Fibroblast of skin of left quadriceps (primary cell): ENCODE data around the gene INPP5E.

Source experiments
- DNase-seq, 2 experiments: peaks; one replicate each; pipeline ENCODE4 v3.0.0-alpha.2; 2013; ENCODE audit warnings: low read depth in 2 of 2

INPP5E gene

DNA sequence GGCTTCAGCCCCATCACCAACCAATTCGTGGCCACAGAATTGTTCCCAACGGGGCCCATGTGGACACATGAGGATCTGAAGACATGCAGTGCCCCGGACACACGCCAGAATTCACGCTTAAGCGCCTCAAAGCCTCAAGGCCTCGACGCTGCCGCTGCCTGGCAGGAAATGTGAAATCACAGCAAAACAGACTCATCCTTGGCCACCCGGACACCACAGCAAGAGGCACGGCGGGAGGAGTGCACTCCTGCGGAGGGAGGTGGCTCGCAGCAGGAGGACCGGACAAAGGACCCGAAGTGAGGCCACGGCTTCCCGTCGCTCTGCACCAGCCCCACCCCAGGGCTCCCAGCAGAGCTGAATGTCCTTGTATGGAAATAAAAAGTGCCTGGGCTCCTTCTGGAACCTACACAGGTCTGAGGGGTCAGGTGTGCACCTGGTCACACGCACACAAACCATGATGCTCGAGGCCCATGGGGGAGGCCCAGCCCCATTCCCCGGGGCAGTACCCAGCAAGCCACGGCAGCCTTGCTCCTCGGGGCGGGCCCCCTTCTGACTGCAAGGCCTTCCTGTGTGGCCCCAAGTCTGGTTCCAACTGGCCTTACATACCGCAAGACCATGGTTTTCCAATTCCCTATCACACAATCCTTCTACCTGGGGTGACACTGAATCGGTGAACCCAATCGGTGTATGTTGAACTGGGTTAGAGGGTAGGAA, 33.2 kb upstream of the INPP5E start:
- DNase-seq = no peak

DNA sequence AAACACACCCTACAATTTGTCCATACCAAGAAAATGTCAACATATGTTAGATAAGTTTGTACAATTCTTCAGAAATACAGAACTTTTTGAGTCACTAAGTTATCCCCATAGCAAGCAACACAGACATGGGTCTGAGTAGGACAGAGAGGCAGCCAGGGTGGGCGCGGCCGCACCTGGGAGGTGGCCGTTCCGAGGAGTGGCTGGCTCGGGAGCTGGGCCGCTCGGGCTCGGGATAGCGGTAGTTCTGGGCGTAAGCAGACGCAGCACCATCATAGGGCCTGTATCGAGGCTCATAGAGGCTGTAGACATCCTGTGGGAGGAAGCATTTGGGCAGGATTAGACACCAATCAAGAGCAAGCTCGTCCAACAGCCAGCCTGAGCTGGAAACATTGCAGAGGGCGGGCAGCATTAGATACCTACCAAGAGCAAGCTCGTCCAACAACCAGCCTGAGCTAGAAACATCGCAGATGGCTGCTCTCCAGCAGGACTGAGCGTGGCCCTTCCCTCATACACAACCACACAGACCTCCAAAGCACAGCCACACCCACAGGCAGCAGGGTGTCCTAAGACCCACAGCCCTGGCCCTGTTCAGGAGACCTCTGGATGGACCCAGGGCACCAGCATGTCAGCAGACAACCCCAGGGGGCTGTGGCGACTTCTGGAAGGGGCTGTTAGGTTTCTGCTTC, 32.3 kb upstream of the INPP5E start:
- DNase-seq = no peak

DNA sequence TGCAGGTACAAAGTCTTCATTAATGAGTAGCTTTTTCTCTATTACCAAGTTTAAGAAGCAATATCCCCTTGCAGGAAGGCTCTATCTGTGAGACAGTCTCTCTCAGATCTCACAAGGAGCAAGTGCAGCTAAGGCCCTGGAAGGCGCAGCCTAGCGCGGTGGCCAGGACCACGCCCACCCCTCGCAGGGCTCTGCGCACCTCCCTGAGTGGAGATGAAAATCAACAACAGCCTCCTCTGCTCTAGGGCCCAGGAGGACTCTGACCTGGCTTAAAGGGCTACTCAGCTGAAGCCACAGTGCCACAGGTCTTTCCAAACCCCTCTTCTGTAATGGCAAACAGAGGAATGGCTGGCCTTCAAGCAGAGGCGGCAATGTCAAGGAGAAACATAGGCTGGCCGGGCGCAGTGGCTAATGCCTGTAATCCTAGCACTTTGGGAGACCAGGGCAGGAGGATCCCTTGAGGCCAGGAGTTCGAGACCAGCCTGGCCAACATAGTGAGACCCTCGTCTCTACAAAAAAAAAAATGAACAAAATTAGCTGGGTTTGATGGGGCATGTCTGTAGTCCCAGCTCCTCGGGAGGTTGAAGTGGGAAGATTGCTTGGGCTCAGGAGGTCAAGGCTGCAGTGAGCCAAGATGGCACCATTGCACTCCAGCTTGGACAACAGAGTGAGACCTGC, 31.3 kb upstream of the INPP5E start:
- no peak for DNase-seq

GRCh38 chr9:136470356-136470755, 30.7 kb upstream of the INPP5E start:
- no peak for DNase-seq

GRCh38 chr9:136467766-136468165, 28.1 kb upstream of the INPP5E start:
- DNase-seq = no peak

- DNase-seq = no peak
These were observed 26.5 kb upstream of the INPP5E start for GRCh38 chr9:136466155-136466541.

DNA sequence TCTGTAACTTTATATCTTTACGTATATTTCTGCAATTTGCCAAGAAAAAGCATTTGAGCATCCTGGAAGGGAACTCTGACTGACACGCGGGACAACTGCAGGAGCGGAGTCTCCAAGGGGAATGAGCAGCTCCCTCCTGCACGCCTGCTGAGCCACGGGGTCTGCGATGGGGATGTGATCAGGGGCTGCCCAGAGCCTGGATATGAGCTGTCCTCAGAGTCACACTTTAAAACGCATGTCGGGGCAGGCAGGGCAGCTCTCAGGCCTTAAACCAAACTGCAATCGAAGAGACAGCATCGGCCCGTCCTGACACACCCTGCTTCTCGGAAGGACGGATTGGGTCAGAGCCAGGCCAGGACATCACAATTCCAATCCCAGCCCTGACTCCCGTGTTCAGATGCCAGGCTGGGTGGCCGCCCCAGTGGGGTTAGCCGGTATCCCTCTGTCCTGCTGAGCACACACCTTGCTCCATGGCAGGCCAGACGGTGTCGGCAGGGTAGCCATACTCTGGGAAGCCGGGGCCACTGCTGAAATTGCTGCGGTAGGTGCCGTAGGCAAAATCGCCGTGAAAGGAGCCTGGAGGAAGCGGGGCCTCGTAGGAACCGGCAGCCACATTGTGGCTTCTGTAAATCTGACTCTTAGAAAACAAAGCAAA, 26.0 kb upstream of the INPP5E start:
- DNase-seq = no peak

DNA sequence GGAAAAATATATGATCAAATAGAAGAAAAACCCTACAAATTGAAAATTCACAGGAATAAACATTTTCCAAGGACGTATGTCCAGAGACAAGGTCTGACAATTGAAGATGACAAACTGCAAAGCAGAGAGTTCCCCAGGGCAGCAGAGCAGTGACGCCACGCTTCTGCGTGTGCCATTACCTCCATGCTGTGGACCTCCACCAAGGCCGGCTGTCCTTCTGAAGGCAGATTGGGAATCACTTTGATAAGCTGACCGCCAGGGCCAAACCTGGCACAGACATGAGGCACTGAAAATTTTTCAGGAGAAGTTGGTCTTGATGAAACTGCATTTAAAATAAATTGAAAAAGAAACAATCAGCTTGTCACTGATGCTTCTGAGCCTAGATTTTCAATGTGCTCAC, 24.6 kb upstream of the INPP5E start:
- DNase-seq = no peak

DNA sequence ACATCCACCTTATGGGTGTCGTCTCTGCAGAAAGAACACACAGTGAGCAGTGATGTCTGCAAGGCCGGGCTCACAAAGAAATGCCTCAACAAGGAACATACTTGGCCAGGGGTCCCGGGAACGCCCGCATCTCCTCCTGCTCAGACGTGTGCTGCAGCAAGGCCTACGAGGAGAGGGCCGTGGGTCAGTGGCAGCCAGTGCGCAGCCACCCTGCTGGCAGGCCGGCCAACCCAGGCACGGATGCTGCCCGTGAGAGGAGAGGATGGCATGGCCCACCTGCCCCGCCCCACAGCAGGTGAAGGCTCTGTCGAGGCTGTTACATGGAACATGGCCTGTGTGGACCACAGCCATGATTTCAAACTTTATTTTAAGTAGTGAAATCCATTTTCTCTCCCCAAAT, 23.9 kb upstream of the INPP5E start:
- DNase-seq = no peak

DNA sequence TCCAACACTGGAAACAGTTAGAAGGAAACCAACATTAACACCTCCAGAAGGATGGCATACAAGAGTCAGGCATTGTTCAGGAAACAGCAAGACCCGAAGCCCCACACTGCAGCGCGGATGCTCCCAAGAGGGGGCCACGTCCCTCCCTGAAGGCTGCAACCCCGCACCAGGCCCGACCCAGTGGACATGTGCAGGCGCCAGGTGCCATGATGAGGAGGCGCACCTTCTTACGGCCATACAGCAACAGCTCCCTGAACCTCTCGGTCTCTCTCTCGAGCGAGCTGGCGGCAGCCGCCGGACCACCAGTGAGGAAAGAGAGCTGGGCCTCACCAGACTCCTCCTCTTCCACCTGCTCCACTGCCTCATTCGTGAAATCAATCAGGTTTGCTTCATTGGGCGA, 23.0 kb upstream of the INPP5E start:
- DNase-seq = no peak

- DNase-seq = no peak
These were observed 21.2 kb upstream of the INPP5E start for GRCh38 chr9:136460772-136461325.

DNA sequence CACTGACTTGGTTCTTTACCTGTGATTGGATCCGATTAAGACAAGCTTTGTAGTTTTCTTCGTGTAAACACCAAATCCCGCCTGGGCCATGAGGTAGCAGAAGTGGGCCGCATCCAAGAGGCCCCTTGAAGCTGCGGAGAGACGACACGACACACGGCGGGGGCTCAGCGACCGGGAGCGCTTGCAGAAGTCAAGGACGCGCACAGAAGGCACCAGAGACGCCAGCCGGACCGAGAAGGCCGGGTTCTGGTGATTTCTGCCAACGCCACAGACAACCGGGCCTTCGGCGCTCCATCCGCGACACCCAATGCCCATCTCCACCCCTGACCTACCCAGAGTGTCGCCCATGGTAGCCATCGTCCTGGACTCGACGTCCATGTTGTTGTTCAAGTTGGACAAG, 19.8 kb upstream of the INPP5E start:
- no peak for DNase-seq

DNA sequence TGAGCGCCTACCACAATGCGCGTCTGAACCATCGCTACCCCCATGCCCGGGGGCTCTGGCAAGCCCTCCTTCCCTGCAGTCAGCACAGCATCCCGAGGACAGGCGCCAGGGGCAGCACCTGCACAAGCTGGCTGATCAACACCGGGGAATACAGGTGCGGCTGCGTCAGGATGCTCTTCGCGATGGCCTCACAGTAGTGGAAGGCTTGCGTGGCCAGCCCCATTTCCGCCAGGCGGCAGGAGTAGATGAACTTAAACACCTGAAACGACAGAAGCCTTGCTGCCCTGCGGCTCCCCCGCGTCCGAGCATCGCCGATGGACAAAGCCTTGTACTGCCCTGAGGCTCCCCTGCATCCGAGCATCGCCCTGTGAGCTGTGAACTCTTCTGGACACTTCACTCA, 17.7 kb upstream of the INPP5E start:
- DNase-seq = no peak

DNA sequence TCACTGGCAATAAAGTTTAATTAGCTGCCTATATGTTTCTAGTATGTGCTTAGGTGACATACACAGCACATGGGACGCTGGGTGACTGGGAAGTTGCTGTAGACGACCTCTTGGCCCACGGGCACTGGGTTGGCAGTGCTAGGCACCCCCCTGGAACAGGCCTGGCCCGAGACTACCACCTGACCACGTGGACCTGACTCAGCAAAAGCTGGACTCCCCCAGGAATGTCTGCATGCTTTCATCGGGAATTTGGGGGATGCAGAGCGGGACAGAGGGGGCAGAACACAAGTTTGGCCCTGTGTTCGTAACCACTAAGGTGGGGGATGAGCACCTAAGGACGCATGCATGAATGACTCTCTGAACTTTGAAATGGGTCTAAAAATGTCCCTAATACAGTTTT, 16.6 kb upstream of the INPP5E start:
- no peak for DNase-seq

DNA sequence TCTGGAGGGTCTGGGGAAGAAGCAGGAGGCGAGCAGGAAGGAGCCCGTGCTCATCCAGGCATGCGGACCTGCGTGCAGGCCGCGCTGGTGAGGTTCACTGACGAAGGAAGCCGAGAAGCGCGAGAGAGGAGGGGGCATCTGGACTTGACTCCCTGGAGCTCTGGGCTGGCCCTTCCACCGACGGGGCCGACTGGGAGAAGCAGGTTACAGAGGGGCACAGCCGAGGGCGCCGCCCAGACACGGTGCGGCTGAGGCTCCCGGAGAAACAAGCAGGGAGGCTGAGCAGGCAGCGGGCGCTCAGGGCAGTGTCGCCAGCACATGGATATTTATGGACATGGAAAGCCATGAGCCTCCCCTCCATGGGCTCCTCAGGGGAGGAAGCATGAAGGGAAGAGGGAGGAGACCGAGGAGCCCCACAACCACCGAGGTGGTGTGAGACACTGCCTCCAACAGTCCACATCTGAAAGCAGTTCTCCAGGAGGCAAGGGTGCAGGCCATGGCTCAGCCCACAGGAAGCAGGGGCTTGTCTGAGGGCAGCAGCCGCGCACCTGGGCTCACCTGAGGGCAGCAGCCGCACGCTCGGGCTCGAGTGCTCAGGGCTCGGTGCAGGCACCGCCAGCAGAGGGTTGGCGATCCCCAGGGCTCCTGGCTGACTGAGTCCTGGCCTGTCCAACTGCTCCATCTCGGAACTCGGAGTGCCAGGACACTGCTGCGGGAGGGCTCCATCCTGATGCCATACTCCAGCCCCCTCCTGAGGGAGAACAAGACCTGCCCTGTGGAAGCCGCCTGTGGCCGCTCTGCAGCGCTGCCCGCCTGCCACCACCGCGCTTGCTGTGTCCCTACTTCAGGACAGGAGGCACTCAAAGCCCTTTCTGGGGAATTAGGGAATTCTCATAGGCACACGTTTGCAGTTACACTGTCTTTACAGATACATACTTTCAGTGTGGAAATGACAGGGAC, 15.7 kb upstream of the INPP5E start:
- DNase-seq = no peak

DNA sequence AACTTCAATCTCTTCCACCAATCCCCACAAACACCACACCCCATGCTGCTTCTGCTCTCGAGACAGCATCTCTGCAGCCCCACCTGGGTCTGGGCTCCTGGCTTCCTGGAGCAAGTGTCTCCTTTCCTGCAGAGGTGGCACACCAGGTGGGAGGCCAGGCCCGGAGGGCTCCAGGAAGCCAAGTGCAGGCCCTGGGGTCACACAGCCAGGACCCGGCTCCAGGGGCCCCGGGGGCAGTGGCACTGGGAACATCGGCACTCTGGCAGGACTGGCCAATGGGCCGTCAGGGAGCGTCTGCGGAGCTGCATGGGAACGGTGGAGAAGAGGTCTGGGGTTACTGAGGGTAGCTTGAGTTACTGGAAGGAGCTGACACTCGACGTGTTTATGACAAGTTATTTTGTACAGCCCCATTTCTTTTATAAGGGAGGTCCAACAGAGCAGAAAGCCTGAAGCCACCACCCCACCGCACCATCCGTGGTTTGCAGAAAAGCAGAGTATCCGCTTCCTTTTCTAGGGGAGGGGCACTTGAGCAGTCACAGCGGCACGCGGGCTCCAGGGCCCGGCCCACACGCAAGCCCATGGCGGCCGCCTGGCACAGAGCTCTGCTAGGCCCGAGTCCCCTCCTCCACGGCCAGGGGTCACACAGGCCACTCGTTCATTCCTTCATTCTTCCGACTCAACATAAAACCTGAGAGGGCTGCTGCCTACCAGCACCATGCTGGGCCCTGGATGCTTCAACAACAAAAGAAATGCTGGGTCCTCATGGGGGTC, 14.6 kb upstream of the INPP5E start:
- DNase-seq = no peak

DNA sequence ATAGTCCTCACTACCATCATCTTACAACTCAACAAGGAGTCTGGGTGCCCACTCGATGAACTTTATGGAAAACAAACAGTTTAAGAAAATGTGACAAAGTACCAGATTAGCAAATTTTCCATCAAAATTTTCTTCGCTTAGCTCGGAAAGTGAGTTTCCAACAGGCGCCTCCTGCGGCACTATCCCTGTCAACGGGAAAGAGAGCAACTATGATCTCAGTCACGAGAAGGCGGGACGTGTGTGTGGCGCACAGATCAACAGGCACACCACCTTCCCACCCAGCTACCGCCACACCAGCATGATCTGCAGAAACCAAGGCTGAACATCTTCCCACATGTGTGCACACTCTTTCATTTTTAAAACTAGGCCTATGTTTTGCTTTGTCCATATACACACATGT, 13.7 kb upstream of the INPP5E start:
- no peak for DNase-seq

DNA sequence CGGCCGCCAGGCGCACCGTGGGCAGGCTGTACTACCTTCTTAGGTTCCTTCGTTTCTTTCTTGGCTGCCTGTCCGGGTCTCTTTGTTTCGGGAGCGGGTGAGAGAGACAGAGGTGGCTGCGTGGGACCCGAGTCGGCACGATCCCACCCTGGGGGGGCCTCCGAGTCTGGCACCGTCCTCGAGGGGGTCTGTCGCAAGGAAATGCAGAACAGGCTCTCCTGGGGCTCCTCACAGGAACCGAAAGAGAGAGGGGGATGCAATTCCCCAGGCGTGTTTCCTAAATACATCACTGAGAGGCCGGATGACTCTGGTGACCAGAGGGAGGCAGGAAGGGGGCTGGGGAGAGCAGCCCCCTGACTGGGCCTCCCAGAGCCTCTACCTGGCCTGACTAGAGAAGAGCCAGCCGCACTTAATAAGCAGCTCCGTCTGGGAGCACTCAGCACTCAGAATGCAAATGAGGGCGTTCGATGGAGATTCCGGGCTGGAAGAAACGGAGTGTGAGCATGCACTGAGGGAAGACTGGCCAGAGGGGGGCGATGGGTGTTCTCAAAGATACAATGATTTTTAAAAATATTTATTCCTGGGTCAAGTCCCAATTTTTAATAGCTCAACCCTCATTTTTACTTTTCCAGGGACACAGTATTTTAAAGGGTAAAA, 11.7 kb upstream of the INPP5E start:
- DNase-seq = no peak

DNA sequence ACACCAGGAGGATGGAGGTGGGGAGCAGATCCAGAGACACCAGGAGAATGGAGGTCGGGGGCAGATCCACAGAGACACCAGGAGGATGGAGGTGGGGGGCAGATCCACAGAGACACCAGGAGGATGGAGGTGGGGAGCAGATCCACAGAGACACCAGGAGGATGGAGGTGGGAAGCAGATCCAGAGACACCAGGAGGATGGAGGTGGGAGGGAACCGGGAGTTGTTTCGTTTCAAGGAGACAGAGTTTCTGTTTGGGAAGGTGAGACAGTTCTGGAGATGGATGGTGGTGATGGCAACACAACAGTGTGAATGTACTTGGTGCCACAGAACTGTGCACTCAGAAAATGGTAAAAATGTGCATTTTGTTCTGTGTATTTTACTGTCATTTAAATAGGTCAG, 9.0 kb upstream of the INPP5E start:
- no peak for DNase-seq
